H1 (cell line): ENCODE data around the gene XPNPEP1. TPM values are rescaled to one million over a fixed set of nuclear protein-coding genes. Genes with fewer than 3 reads are reported as not detected.

Experiments
- CHD7 ChIP-seq: fragments of 300-600 bp; sonication (generic); IDR thresholded peaks from 2 replicates; pipeline ENCODE4 v1.7.1; 2012; ENCODE audit warnings: low read length, moderate library complexity, mild to moderate bottlenecking, inconsistent platforms; ENCODE audit not compliant: insufficient replicate concordance
- EGR1 ChIP-seq: IDR thresholded peaks from 2 replicates; pipeline ENCODE4 v1.6.1; 2011; ENCODE audit warnings: low read depth, low read length, borderline replicate concordance
- JUN ChIP-seq: IDR thresholded peaks from 2 replicates; pipeline ENCODE4 v1.6.1; 2011; ENCODE audit warnings: low read depth, mild to moderate bottlenecking, improper control_type of control experiment, low read length
- SP2 ChIP-seq: IDR thresholded peaks from 2 replicates; pipeline ENCODE4 v1.6.1; 2012; ENCODE audit warnings: mild to moderate bottlenecking, low read length, inconsistent platforms
- polyA plus RNA-seq, 7 experiments: library from polyadenylated mRNA; depleted of rRNA in 3 of 7; stranded (reverse) in 5 of 7; unstranded in 2 of 7; fragments of >200 nt in 5 of 7; fragments of 200-250 nt in 2 of 7; gene quantifications; 1 replicate in 5 of 7; 2 replicates in 1 of 7; 4 replicates in 1 of 7; pipeline versions ENCODE4 v1.2.1 to v1.2.3, GENCODE V29; 2011 to 2013; ENCODE audit warnings: missing spikeins in 2 of 7, mixed read lengths in 2 of 7
- total RNA-seq: library from RNA; stranded (reverse); fragmentation: NEBNext Ultra II Directional; extraction: Animal tissue kit (Norgen Biotek cat#: 25700); gene quantifications from 2 replicates; pipeline ENCODE4 v1.2.1, GENCODE V29; 2021

XPNPEP1 gene
- total and polyA plus RNA-seq, 2 of the 8 experiments (the other 6 are each of a cell fraction or from before 2014, with no cell fraction given) = 61.1 to 201 TPM

GRCh38 chr10:109866995-109867635, 56.2 kb downstream of the XPNPEP1 start (continued):
- TF ChIP-seq CHD7 (no peak), EGR1 (no peak), JUN (no peak), SP2 (no peak)
